ENCODE measurements around the gene ZSWIM3. TPM values are rescaled to one million over a fixed set of nuclear protein-coding genes. Genes with fewer than 3 reads are reported as not detected.
A peak's percentile ranks its signal among the peaks of the same experiment; 100 is the strongest.

Gene ZSWIM3
- total and polyA plus RNA-seq, 8 donors, result 3.5 to 6.7 (median 5.7) TPM

GRCh38 chr20:45835825-45836224 lies 21.6 kb upstream of the ZSWIM3 start:
- DNase-seq (no peak), ATAC-seq (no peak)
- Histone ChIP-seq H3K4me3 (peak overlapping the region in 1 of 2 donors; percentile 73), H3K4me1 (peaks cover 20 to 47% of the 10 kb centered on the region in 2 donors), H3K9me3 (no peaks in the 10 kb centered on the region), H3K36me3 (peaks cover 0 to 20% of the 10 kb centered on the region in 2 donors), H3K27me3 (no peaks in the 10 kb centered on the region), H3K27ac (peak overlapping the region in 1 of 2 donors; percentile 88)
- TF ChIP-seq CTCF (IDR thresholded peaks at IDR 0.05), result no peak
- intact Hi-C loops (cut with DNase I), result no loop called here

- Histone ChIP-seq H3K9me3 (no peaks in the 10 kb centered on the region), H3K4me3 (no peak overlapping the region), H3K4me1 (peaks cover 20 to 49% of the 10 kb centered on the region in 2 donors), H3K27me3 (no peaks in the 10 kb centered on the region), H3K27ac (no peak overlapping the region), H3K36me3 (peaks cover 0 to 31% of the 10 kb centered on the region in 2 donors)
- DNase-seq (no peak), ATAC-seq (no peak)
- TF ChIP-seq CTCF (IDR thresholded peaks at IDR 0.05), result no peak
- intact Hi-C loops (cut with DNase I), result no loop called here
Observed at GRCh38 chr20:45836841-45837240, 20.6 kb upstream of the ZSWIM3 start.

- no peak overlapping the region for H3K27ac ChIP-seq
- no peaks in the 10 kb centered on the region for H3K27me3 ChIP-seq
- H3K4me1 ChIP-seq, result peaks cover 2 to 23% of the 10 kb centered on the region in 2 donors
- H3K4me3 ChIP-seq, result no peak overlapping the region
- DNase-seq (no peak), ATAC-seq (no peak)
- intact Hi-C loops (cut with DNase I), result no loop called here
- no peak for TF ChIP-seq CTCF (IDR thresholded peaks at IDR 0.05)
- peaks cover 0 to 70% of the 10 kb centered on the region in 2 donors for H3K36me3 ChIP-seq
- H3K9me3 ChIP-seq, result no peaks in the 10 kb centered on the region
Observed at GRCh38 chr20:45840700-45841198, 16.7 kb upstream of the ZSWIM3 start.

- TF ChIP-seq CTCF (IDR thresholded peaks at IDR 0.05), result no peak
- Histone ChIP-seq H3K9me3 (no peaks in the 10 kb centered on the region), H3K27ac (peak overlapping the region in 1 of 2 donors; percentile 7), H3K36me3 (peaks cover 0 to 78% of the 10 kb centered on the region in 2 donors), H3K4me1 (peaks cover 0 to 21% of the 10 kb centered on the region in 2 donors), H3K4me3 (no peak overlapping the region), H3K27me3 (no peaks in the 10 kb centered on the region)
- ATAC-seq, result no peak
- intact Hi-C loops (cut with DNase I), result no loop called here
- DNase-seq, result no peak
Observed at GRCh38 chr20:45841407-45842129, 15.8 kb upstream of the ZSWIM3 start.

GRCh38 chr20:45842169-45842812 lies 15.1 kb upstream of the ZSWIM3 start:
- H3K4me3 ChIP-seq, result no peak overlapping the region
- TF ChIP-seq CTCF (IDR thresholded peaks at IDR 0.05), result no peak
- peaks cover 0 to 18% of the 10 kb centered on the region in 2 donors for H3K4me1 ChIP-seq
- DNase-seq (no peak), ATAC-seq (peak; percentile 16)
- peak overlapping the region in 1 of 2 donors; percentile 7 for H3K27ac ChIP-seq
- H3K27me3 ChIP-seq, result no peaks in the 10 kb centered on the region
- H3K36me3 ChIP-seq, result peaks cover 0 to 85% of the 10 kb centered on the region in 2 donors
- intact Hi-C loops (cut with DNase I), result no loop called here
- no peaks in the 10 kb centered on the region for H3K9me3 ChIP-seq

Data from left lung (tissue), 10 donors.